DMS153 (cell line): ENCODE measurements around the gene PDZRN4.
"Not testable (repeated sequence)": the region's sequence is repeated elsewhere in the genome, so short reads cannot be mapped to it uniquely, and the experiment has no call there.

ENCODE experiments used
- DNase-seq: peaks from one replicate; lab custom pipeline; 2025; lab: John Stamatoyannopoulos, UW

The PDZRN4 gene

DNA sequence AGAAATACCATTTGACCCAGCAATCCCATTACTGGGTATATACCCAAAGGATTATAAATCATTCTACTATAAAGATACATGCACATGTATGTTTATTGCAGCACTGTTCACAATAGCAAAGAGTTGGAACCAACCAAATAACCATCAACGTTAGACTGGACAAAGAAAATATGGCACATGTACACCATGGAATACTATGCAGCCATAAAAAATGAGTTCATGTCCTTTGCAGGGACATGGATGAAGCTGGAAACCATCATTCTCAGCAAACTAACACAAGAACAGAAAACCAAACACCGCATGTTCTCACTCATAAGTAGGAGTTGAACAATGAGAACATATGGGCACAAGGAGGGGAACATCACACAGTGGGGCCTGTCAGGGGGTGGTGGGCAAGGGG, 97.3 kb downstream of the PDZRN4 start:
- not testable (repeated sequence) for DNase-seq

DNA sequence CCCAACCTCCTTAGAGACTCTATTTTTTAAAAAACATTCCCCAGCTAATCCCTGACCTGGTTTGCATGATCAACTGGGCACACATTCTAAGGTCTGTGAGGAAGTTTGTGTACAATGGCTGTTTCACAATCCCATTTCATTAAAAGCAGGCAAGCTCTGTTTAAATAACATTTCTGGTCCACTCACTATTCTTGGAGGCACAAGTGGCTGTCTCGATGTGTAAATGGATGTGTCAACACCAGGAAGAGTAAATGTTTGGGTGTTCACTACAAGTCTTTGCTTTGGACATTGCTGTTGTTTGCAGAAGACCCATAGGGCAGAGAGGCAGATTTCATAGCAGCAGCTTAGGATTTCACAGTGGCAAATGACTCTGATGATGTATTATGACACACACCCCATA, 98.3 kb downstream of the PDZRN4 start:
- DNase-seq, result peak; percentile 98

DNA sequence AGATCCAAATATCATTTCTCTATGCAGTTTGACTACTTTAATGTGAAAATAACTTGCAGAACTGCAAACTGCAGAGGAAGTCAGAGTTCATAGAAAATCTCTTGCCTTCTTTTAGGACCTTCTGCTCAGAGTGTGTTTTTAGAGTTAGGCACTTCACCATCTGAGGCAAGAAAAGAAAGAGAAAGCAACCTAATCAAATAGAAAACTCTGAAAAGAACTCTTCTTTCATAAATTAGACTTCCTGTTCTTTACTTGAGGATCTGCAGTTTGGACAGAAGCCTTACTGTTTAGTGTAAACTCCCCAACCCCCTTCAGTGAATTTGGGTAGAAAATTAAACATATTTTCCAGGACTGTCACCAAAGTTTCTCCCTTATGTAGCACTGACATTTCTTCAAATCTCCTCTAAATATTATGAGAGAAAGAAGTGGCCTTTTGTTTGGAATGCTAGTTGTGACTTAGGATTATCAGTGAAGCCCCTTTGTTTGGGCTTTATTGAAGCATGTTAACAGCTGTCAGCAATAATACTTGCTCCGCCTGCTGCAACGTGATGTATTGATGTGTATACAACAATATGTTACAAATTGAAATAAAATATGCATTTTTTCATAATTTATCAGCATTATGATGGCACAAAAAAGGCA, 99.5 kb downstream of the PDZRN4 start:
- no peak for DNase-seq

DNA sequence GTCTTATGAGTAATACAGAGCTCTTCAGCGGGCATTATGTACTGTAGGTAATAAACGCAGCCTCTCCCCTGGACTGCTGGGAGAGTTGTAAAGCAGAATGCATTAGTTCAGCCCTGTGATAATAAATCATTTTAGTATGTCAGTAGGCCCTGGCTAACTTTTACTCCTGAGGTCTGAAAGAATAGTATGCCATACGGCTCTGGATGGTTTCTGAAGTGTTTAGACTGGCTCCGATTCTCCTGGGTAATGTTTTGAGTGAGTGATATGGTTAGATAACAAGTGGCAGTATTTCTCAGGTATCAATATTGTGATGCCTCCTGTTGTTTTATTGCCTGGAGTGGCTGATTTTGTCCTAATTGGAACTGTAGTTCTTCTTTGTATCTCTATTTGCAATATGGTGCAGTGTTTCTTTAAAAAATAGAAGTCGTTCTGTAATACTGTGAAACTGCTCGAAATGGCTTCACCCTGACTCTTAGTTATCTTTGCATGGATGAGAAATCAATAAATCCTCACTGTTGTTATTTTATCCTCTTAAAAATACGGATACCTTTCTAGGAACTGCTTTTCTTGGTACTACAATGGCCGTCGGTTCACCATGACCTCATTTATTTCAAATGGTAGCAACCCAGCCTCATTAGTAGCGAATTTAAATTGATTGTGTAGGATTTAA, 100.2 kb downstream of the PDZRN4 start:
- DNase-seq, result peak; percentile 78

DNA sequence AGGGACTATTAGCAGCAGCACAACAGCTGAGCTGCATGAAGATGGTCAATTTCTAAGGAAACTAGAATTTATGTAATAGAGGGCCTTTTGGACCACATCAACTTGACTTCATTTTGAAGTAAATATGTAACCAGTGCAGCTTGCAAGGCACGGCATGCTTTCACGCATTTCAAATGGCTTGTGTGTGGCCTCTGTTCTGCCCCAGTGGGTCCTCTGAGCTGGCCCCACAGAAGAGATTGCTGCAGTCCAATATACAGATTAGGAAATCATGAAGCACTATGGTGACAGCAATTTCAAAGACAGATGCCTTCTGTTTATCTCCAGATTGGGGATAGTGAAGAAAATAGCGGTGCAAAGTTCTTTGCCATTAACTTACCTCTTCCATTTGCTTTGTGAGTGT, 101.4 kb downstream of the PDZRN4 start:
- no peak for DNase-seq

DNA sequence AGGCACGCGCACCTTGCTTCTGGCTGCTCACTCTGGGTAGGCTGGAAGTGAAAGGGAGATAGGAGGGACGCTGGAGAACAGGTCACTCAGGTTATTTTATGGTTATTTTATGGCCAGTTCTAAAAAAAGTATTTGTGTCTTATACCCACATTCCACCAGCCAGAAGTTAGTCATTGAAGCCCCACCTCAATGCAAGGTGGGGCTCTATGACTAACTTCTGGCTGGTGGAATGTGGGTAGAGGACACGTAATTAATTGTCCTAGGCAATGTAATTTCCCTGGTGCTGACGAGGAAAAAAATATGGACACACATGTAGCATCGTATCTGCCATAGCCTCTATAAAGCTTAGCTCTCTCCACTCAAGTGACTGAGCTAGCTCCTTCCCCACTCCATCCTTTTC, 104.9 kb downstream of the PDZRN4 start:
- no peak for DNase-seq

DNA sequence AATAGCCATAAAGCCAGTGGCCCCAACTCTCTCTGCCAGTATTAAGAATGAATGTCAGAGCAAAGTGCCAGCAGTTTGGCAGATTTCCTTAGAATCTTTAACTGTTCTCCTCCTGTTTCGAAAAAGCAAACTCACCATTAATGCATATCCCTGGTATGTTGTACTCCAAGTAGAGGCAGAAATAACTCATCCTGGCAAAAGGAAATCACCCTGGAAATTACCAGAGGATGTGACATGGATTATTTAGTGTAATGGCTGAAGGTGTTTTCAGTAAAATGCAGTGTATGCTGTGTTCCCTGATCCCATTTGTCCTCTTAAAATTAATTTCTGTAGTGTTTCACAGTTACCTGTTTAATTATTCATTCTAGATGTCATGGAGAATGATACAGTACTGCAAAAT, 105.3 kb downstream of the PDZRN4 start:
- DNase-seq, result no peak

DNA sequence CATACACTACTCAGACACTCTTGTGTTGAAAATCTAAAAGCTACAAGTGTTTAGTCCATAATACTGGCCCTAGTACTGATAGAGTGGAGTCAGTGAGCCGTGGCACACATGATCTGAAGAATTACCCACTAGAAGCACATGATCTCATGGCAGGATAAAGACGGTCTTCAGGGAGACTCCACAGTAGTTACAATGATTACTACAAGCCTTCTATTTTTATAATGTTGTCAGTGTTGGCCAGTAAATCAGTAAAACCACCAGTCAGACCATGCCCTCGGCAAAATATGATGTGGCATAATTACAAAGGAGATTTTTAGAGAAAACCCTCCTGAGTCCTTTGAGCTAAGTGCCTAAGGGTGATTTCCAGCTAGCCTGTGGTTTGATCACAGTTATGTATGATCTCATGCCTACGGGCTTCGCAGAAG, 114.9 kb downstream of the PDZRN4 start:
- DNase-seq, result no peak

DNA sequence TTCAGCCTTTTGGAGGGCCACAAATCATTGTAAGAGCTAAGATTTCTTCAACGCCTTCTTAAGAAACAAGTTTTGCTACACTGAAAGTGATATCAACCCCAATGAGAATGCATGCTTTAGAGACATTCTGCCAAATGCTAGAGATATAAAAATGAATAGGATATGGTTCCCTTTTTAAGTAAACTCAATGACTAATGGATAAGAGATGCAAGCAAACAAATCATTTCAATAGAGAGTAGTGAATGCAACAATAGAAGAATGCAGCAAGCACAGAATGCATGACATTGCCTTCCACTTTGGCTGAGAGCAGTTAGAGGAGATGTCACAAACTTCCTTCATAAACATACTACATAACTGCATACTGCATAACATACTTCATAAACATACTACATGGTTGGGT, 116.4 kb downstream of the PDZRN4 start:
- DNase-seq, result no peak

DNA sequence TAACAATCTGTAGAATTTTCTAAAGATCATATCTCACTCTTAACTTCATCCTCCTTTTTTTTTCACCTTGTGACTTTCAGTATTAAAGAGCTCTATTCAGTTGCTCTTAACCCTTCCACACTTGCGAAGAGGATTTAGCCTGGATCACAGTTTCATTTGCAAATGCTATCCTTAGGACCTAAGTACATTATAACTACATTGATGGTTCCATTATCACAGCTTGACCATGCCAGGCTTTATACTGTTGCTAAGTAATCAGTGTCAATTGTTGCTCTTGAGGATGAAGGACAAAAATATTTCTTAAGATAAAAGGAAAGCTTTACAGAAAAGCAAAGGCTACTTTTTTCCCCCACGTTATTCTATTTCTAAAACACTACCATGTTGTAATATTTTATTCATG, 122.2 kb downstream of the PDZRN4 start:
- DNase-seq, result no peak

DNA sequence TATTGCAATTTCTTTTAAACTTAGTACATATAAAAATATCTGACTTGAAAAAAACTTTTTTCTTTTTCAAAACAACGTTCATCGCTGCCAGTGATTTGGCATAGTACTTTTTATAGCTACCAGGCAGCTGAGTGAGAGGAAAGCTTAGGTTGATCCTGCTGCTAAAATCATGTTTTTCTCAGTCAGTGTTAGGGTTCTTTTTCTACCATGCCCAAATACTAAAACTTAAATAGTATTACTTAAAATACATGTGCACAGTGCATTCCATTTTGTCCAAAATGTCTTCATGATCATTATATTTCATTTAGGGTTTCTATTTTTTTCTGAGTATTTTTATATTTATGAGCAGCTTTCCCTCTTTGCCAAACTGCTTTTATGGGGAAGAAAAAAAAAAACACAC, 123.8 kb downstream of the PDZRN4 start:
- DNase-seq, result no peak

DNA sequence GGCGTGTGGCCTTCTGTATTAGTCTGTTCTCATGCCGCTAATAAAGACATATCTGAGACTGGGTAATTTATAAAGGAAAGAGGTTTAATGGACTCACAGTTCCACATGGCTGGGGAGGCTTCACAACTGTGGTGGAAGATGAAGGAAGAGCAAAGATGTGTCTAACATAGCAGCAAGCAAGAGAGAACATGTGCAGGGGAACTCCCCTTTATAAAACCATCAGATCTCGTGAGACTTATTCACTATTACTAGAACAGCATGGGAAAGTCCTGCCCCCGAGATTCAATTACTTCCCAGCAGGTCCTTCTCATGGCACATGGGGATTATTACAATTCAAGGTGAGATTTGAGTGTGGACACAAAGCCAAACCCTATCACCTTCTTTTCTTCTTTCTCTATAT, 124.3 kb downstream of the PDZRN4 start:
- DNase-seq, result not testable (repeated sequence)

DNA sequence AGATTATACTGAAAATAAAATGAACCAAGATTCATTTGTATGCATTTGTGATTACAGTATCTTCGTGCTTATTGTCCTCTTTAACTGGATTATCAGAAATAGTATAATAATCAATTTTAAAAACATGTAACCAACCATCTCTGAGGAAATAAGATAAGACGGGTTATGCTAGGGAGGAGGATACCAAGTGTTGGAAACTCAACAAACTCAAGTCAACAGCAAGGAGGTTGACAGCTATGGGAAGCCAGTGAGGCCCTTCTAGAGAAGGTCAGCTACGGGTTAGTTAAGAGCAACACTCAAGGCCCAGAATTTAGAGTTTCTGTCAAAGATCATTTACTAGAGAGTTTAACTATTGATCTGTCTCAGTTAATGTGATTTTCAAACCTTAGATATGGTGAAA, 137.2 kb downstream of the PDZRN4 start:
- DNase-seq, result no peak

DNA sequence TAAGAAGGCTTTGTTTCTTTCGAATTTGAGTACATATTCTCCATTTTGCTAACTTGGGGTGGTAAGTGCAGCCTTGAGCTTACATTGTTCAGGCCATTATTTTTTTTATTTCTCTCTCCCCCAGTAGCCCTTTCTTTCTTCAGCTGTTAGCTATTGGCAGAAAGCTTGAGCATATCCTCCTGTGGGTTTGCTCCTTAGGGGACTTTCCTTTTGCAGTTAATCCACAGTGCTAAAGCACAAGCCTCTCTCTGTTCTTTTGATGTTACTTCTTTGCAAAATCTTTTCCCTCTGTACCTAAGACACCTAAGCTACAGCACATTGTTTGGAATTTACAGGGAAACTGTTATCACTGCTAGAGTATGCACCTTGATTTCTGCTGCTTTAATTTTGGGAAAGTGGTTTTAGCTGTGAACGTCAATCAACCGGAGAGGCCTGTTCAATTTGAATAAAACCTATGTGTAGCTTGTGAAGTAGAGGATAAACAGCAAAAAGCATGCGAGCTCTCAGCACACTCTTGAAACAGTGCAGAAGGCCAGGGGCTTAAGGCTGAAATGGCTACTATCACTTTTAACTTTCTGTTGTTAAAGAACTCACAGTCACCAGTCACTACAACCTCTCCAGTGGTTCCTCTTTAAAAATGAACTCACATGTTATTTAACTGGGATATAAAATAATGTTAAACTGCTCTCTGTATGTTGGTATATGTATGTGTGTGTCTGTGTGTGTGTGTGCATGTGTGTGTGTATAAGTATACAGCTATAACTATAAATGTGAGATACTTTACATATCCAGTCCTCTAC, 139.2 kb downstream of the PDZRN4 start:
- DNase-seq, result no peak

DNA sequence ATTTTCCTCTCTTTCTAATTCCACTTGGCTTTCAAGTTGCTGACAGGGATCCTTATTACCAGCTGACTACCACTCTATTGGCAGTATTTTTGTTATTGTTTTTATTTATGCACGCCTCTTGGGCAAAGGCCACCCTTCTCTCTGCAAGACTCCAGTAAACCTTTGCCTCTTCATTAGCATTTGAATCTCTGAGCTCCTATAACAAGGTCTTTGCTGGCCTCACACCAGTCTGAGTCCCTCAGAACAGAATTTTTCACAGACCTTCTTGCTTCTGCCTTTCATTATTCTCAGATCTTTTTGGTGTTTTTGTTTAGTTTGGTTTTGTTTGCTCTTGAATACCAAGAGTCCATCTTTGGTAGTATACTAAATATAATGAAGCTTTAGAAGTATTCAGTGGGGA, 145.9 kb downstream of the PDZRN4 start:
- DNase-seq, result no peak

DNA sequence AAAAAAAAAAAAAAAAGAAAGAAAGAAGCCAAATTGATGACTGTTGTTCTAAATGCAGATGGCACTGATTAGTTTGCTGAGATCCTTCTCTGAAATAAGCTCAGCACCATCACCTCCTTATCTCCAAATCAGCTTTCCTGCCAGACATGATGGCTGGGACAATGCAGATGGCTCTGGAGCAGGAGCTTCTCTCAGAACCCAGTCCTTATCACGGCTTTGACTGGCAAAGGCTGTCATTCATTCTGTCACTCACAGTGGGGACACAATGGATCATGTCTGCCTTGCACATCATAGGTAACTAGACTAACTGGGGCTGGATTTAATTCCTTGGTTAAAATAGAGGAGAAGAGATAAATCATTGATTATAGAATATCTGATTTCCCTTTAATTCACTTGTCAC, 146.3 kb downstream of the PDZRN4 start:
- DNase-seq, result no peak

DNA sequence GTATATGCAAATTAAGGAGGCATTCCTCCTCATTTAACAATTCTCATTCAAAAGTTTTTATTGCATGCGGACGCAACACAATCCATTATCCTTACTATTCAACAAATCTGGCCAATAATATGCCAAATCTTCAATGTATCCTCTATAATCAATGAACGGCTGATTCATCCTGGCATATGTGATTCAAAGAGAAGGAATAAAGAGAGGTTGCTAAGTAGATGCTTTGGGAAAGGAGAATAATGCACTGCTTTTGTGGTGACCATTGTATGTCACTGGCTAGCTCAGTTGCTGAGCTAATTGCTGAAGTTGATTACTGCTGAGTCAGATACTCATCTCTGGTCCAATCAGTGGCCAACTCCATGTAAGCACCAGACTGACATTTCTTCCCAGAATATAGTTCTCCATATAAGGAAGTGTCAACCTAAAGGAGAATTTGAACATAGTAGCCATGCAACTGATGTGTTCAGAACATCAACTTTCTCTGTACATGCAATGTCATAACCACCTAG, 148.0 kb downstream of the PDZRN4 start:
- DNase-seq, result no peak

DNA sequence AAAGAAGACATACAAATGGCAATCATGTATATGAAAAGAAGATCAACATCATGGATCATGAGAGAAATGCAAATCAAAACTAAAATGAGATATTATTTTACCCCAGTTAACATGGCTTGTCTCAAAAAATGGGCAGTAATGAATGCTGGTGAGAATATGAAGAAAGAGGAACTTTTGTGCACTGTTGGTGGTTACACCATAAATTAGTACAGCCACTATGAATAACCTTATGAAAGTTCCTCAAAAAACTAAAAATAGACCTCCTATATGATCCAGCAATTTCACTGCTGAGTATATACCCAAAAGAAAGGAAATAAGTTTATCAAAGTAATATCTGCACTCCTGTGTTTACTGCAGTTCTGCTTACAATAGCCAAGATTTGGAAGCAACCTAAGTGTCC, 151.7 kb downstream of the PDZRN4 start:
- DNase-seq, result no peak

DNA sequence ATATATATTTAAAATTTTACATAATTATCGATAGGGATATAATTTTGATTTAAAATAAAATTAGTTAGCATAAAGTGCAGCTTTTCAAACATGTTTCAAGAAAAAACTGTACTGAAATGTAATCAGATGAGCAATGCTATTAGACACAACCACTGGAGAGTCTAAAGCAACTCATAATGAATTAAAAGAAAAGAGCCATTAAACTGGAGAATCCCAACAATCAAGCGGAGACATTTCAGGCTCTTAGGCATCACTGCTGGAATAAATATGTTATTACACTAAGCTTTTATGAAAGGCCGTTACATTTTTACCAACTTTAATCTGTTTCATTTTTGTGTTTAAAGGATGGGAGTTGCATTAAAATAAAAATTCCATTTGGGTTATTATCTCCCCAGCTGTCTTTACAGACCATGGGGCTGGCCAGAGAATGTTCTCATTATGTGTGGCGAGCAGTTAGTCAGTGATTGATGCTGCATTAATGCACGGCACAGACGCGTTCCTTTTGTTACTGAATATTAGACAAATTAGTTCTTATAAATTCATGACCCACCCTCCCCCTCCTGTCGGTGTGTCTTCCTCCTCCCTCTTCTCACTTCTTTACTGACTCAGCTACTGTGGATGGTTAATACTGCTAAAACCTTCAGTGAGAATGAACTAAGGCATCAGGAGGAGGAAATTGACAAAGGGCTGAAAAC, 156.8 kb downstream of the PDZRN4 start:
- no peak for DNase-seq

DNA sequence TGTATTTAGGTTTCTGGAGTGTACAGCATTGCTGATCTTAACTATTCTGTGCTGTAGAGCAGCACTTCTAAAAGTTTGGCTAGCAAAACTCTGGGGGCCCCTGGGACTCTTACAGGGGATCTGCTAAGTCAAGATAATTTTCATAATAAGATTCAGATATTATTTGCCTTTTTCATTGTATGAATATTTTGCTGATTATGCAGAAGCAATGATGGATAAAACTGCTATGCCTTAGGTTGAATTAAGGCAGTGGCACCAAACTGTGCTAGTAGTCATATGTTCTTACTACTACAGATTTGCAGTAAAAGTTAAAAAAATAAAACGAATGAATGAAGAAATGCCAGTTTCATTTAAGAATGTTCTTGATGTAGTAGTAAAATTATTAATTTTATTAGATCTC, 160.1 kb downstream of the PDZRN4 start:
- DNase-seq, result no peak

DNA sequence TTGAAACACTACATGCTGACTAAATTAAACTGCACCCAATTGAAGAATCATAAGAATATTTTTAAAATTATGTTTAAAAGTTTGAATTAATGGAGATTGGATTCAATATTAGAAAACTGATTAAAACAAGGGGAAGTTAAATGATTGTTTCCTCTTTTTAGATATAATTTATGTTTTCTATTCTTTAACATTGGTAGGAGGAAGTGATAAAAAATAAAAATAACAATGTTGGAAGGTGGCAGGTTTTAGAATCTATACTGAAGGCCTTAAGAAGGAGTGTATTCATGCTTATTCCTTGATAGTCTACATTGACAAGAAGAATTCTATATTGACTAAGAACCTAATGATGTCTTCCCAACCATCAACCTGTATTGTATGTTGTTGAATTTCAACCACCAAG, 168.1 kb downstream of the PDZRN4 start:
- no peak for DNase-seq

DNA sequence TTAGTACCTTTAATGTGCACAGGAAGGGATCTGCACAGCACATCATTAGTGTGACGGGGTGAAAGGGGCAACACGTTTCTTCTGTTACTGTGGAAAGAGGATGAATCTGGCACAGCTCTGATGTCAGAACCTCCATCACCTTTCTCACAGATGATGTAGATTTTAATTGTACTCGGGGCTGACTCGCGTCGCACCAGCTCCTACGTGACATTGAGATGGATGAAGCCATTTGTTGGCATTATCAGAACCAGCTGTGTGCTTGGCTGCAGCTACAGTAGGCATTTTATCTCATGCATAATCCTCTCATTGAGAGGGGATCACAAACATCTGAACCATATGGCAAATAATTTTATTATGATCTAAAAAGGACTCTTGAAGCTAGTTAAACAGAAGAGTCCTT, 173.6 kb downstream of the PDZRN4 start:
- no peak for DNase-seq
